Fibroblast of pulmonary artery (primary cell): ENCODE results near the gene EPN2.

Source experiments
- DNase-seq: peaks from one replicate; pipeline ENCODE4 v3.0.0-alpha.2; 2010; ENCODE audit warnings: low read depth
- H3K4me3 ChIP-seq: replicated peaks from 2 replicates; pipeline ENCODE4 v1.5.1; 2011; ENCODE audit warnings: low read depth, mild to moderate bottlenecking, control low read depth, low read length, moderate library complexity
- CTCF ChIP-seq: IDR thresholded peaks from 2 replicates; pipeline ENCODE4 v1.5.1; 2011; ENCODE audit warnings: mild to moderate bottlenecking, control low read depth, low read length, inconsistent platforms; ENCODE audit errors: missing control alignments

EPN2 gene

GRCh38 chr17:19341211-19341631, 104.1 kb downstream of the EPN2 start:
- DNase-seq: no peak
- no peak overlapping the region for H3K4me3 ChIP-seq
- TF ChIP-seq CTCF: no peak

- TF ChIP-seq CTCF: no peak
- peak; percentile 37 for DNase-seq
- H3K4me3 ChIP-seq: no peak overlapping the region
Observed at GRCh38 chr17:19341641-19342610, 104.8 kb downstream of the EPN2 start.

- no peak for TF ChIP-seq CTCF
- H3K4me3 ChIP-seq: no peak overlapping the region
- no peak for DNase-seq
Observed at GRCh38 chr17:19342611-19343255, 105.6 kb downstream of the EPN2 start.

GRCh38 chr17:19343256-19343630, 106.1 kb downstream of the EPN2 start:
- TF ChIP-seq CTCF: no peak
- H3K4me3 ChIP-seq: no peak overlapping the region
- no peak for DNase-seq

GRCh38 chr17:19343671-19344151, 106.5 kb downstream of the EPN2 start:
- DNase-seq: no peak
- TF ChIP-seq CTCF: no peak

GRCh38 chr17:19344311-19345066, 107.3 kb downstream of the EPN2 start:
- no peak overlapping the region for H3K4me3 ChIP-seq
- DNase-seq: no peak
- no peak for TF ChIP-seq CTCF

More at GRCh38 chr17:19343671-19344151, 106.5 kb downstream of the EPN2 start:
- no peak overlapping the region for H3K4me3 ChIP-seq
